Head of caudate nucleus (tissue), 42 donors: ENCODE data around the gene CFAP58.

Experiments
- DNase-seq, 42 donors: peaks; one replicate each; pipeline versions ENCODE4 v3.0.0 to v3.0.0-alpha.2; 2020 to 2021; ENCODE audit warnings: mixed read lengths in 7 of 42
- intact Hi-C: fragments of 100-400 bp; cut with DNase I; formaldehyde crosslinking; loops from one replicate; pipeline ENCODE4 v1.15.0; 2022

The CFAP58 gene

DNA sequence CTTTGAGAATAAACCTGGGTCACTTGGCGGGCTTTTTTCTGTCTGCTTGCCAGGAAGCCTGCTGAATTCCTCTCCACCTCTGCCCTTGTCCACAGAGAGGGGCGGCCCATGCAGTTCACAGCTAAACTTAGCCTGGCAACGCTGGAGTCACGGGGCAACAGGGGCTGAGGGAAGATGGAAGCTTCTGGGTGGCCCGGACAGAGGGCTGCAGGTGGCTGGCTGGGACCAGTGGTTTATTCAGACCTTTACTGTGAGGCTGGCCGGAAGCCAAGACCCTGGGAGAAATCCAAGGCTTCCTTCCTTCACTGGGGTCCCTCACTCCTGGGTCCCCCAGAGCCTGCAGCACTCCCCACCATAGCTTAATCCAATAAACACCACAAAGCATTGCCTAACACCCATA lies 32.4 kb upstream of the CFAP58 start:
- intact Hi-C loops = no loop called here
- no peak for DNase-seq

GRCh38 chr10:104321725-104322415 lies 31.8 kb upstream of the CFAP58 start:
- intact Hi-C loops = no loop called here
- no peak for DNase-seq

GRCh38 chr10:104322416-104322782 lies 31.2 kb upstream of the CFAP58 start:
- DNase-seq = no peak
- intact Hi-C loops = no loop called here

DNA sequence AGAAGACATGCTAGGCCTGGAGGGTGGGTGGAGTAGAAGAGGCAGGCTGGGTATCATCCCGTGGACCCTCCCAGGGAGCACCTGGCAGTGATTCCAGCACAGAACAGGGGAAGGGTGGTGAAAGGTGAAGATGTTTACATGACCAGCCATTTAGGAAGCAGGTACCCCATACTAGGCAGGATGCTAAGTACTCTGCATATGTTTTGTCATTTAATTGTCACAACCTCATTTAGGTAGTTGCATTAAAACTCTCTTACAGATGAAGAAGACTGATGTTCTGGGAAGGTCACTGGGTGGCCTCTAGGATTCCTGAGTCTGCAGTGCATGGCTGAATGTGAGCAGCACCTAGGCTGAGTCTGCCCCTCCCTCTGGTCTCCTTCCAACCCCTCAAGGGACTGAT lies 30.5 kb upstream of the CFAP58 start:
- intact Hi-C loops = no loop called here
- DNase-seq = no peak

GRCh38 chr10:104323760-104324201 lies 29.9 kb upstream of the CFAP58 start:
- no peak for DNase-seq
- intact Hi-C loops = no loop called here

GRCh38 chr10:104324221-104324686 lies 29.4 kb upstream of the CFAP58 start:
- peak in 4 of 42 donors; percentile 28 to 67 (median 52) for DNase-seq

DNA sequence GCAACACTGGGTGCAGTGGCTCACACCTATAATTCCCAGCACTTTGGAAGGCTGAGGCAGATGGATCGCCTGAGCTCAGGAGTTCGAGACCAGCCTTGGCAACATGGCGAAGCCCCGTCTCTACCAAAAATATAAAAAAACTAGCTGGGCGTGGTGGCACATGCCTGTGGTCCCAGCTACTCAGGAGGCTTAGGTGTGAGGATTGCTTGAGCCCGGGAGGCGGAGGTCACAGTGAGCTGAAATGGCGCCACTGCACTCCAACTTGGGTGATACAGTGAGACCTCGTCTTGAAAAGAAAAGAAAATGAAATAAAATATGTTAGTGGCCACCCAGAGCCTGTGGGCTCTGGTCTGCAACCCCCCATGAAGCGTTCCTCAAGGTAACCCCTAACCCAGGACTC lies 28.7 kb upstream of the CFAP58 start:
- intact Hi-C loops = no loop called here

More at GRCh38 chr10:104324221-104324686, 29.4 kb upstream of the CFAP58 start:
- intact Hi-C loops = no loop called here

DNA sequence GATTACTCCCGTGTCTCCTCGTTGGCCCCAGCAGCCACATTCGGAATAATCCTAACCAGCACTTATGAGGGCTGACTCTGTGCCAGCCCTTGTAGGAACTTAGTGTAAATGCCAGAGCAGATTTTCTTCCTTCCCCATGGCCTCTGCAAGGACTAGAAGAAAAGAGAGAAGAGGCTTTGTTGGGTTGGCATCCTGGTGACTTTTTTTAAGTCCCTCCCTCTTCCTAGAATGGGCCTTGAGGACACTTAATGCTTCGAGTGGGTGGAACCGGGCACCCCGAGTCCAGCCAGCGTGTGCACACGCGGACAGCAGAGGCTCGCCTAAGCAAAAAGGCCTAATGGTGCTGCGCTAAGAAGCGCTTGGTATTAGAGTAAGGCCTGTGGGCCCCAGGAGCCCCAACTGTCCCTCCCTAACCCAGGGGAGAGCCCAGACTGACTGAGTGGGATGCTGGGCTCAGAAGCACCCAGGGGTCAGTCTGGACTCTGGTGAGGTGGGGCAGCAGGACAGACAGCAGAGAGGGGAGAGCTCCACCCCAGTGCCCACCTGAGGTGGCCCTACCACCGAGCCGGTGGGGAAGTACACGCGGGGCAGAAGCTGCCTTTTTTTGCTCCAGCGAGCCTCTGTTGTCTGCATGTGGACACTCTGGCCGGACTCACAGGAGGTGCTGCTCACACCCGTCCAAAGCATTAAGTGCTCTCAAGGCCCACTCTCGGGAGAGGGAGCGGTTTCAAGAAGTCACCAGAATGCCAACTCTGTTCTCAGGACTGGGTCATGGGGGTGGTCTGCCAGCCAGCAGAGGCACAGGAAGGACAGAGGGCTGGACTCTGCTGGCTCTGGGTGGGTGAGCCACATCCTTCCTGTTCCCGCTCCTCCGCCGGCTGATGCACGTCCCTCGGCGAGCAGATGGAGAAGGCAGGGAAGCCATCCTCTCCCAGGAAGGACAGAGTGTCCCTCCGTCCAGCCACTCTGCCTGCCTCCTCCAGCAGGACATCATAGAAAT lies 27.9 kb upstream of the CFAP58 start:
- peak in 5 of 42 donors; percentile 26 to 50 (median 36) for DNase-seq
- intact Hi-C loops = no loop called here

More for the DNA sequence above, 28.7 kb upstream of the CFAP58 start:
- no peak for DNase-seq

GRCh38 chr10:104326991-104327610 lies 26.5 kb upstream of the CFAP58 start:
- intact Hi-C loops = no loop called here
- peak in 1 of 42 donors; percentile 22 for DNase-seq

DNA sequence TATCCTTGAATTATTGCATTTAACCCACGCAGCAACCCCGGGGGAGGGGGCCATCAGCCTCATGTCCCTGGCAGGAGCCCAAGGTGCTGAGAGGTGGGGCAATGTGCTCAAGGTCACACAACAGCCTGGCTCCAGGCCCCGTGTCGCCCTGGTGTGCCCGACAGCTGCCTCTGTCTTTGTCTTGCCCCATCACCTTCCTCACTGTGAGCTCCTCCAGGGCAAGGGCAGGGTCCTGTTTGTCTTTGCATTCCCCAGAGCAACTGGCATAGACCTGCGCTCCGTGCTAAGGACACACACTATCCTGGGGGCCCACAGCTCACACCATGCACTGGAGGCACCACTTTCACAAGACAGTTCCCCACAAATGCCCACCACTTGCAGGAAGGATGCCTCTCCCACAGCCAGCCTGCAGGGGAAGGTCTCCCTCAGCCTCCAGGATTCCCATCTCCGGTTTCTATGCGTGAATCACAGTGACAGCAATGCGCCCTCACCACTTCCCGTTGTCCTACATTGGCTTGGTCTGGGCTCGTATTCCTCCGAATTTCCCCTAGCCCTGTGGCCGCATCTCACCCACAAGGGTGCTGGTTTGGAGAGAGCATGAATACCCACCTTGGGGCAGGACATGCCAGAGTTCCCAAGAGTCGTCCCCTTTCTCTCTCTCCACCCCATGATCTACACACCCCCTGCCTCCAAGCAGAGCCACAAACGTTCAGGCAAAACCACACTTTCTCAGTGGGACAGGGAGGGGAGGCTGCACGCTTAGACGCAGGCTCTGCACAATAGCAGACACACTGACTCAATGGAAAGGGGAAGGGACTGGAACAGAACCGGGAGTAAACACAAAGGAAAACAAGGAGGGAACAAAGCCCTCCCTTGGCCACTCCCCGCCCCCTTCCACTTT lies 25.6 kb upstream of the CFAP58 start:
- DNase-seq = peak in 15 of 42 donors; percentile 30 to 61 (median 51)
- intact Hi-C loops = no loop called here

GRCh38 chr10:104328646-104328895 lies 25.1 kb upstream of the CFAP58 start:
- intact Hi-C loops = no loop called here
- peak in 1 of 42 donors; percentile 45 for DNase-seq

DNA sequence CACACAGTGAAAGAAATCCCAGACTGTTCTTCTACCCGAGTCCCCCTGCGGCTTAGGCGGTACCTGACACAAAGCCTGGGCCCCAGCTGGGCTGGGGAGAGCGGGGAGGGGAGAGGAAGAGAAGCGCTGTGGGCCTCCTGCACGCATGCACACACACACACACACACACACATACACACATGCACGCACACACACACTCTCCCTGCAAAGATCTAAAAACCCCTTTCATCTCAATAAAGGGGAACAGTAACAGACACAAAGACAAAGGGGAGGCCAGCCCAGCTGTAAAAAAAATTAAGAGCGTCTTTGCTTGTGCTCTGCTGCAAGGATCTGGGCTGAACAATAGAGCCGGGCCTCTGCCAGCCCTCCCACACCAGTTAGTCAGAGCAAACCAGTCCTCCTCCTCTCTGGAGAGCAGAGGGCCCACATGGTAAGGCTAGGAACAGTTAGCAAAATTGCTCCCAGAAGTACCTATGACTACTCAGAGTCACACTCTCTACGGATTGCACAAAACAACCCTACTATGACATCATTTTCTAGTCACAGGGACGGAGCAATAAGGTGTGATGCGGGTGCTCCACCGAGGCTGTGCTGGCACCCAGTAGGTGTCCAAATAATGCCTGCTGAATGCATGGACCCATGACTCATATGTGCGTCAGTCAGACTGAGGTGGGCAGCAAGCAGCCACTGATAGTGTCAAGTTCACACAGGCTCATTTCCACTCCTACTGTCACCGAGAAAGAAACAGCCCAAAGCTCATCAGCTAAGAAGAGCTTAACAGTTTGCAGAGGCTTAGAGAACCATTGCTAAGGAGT lies 24.5 kb upstream of the CFAP58 start:
- intact Hi-C loops = no loop called here
- peak in 40 of 42 donors; percentile 34 to 88 (median 64) for DNase-seq

- intact Hi-C loops = no loop called here
These were observed 23.9 kb upstream of the CFAP58 start for GRCh38 chr10:104329735-104330134.

DNA sequence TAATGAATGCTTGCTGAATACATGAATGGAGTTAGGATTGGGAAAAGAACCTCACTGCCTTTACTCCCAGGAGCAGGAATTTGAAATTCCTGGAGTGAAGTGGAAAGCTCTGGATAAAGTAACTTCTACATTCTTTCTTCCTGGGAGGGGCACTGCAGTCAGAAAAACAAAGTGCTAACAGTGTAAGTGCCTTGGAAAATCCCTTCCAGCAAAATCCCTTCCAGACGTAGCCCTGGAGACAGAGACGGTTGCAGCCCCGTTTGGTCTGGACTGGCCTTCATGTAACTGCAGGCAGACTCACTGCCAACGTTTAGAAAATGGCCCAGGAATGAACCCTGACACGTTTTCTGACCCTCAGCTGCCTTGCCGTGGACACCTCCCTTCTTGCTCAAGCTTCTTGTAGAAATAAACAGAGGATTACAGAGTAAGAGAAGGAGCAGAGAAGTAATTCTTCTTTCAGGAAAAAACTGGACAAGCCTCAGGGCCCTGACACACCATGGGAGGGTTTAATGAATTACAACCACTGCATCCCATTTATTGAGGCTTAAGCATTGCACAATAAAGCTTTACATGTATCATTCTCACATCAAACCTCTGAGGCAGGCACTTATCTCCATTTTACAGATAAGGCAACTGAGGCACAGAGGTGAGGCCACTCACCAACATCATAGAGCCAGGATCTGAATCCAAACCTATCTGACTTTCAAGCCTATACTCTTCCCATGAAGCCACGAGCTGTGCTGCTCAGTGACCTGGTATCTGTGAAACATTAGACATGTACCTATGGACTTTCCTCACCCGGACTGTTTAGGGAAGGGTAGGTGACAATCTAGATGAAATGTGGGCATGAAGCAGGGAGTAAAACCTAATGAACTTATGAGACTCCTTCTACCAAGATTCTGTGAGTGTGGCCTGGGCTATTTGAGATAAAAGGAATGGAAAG lies 23.2 kb upstream of the CFAP58 start:
- peak in 2 of 42 donors; percentile 21 to 33 for DNase-seq
- intact Hi-C loops = no loop called here

More at GRCh38 chr10:104329735-104330134, 23.9 kb upstream of the CFAP58 start:
- DNase-seq = peak in 2 of 42 donors; percentile 32 to 35

DNA sequence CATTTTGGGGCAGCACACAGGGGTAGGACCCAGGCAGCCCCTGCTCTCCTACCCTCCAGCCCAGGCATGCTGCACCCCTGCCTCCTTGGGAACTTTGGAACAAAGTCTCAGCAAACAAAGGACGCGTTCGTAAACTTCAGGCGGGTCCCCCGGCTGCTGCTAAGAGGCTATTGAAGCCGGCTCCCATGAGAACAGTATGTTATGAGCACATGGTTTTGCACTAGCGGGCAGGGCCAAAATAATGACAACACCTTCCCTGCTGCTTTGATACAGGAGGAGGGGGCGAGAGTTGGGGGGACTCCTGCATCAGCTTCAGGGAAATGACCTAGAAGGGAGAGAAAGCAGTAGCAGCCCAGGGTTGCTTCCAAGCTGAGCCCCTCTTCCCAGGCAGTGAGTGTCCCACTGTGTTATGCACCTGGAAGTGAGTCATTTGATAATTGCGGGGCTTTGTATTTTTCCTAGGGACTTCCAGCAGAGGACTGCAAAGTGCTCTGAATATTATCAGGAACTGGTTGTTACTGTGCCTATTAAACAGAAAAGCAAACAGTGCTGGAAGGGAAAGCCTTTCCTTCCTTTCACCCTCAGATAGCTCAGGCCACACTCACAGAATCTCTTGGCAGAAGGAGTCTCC lies 22.3 kb upstream of the CFAP58 start:
- intact Hi-C loops = no loop called here
- peak in 5 of 42 donors; percentile 5 to 41 (median 29) for DNase-seq
